HG02759 (cell line): ENCODE measurements around the gene NOP9.
"Not testable (repeated sequence)": the region's sequence is repeated elsewhere in the genome, so short reads cannot be mapped to it uniquely, and the experiment has no call there.

Source experiments
- ATAC-seq: cut with Tn5 transposase; IDR thresholded peaks from one replicate; pipeline ENCODE4 v1.9.1; 2021; ENCODE audit warnings: mild to moderate bottlenecking, moderate library complexity; ENCODE audit not compliant: unreplicated experiment

Gene NOP9

GRCh38 chr14:24323341-24323740, 23.7 kb downstream of the NOP9 start:
- no peak for ATAC-seq

- no peak for ATAC-seq
Observed at GRCh38 chr14:24324024-24324423, 24.4 kb downstream of the NOP9 start.

GRCh38 chr14:24325041-24325530, 25.4 kb downstream of the NOP9 start:
- ATAC-seq, result no peak

- no peak for ATAC-seq
Observed at GRCh38 chr14:24325963-24326362, 26.3 kb downstream of the NOP9 start.

DNA sequence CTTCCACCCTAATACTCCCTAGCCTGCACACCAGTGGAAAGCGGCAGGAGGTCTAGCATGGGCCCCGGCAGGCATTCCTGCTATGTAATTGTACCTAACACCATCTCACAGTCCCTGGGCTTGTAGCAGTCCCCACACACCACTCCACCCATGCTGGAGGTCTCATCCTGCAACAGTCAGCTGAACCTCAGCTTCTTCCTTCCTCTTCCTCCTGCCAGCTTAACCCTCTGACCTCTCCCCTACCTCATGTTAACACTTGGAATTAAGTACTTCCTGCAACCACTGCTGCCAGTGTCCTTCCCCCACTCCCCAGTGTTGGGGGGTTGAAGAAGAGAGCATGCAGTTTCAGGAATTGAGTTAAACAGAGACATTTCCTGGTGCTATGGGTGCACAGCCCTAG, 27.7 kb downstream of the NOP9 start:
- no peak for ATAC-seq

GRCh38 chr14:24327914-24328313, 28.3 kb downstream of the NOP9 start:
- ATAC-seq, result not testable (repeated sequence)

DNA sequence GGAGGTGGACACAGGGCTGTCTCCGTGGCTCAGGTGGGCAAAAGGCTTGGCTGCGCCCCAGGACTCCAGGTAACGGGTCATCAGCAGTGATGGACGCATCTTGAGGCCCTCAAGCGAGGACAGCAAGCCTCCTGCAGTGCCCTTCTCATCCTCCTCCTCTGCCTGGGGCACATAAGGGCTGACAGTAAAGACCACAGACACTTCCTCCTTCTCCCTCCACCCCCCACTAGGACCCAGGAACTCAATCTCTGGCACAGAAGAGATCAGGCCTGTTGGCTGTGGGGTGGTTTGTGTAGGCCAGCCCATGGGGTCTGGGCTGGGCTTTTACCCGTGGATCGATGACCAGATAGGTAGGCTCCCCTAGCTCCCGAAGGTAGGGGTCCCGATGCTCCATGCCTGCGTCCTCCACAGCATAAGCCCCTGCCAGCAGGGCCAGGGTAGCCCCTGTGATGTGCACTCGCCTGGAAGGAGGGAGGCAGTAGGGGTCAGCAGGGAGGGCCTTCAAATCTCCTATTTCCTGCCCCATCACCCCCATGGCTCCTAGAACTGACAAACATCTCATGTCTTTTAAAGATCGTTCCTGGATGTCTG, 29.5 kb downstream of the NOP9 start:
- no peak for ATAC-seq

DNA sequence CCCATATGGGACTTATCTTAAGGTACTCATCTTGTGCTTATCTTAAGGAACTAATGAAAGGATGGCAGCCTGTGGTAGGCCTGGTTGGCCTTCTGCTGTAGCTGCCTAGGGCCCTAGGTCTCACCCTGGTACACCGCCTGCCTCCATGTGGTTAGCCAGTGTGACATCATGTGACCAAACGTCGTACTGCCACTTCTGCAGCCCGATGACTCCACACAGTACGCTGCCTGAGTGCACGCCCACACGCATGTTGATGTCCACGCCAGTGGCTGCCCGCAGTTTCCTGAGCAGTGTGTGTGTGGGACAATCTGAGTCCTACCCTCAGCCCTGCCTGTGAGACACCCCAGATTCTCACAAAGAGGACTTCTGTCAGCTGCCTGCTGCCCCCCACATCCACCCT, 30.1 kb downstream of the NOP9 start:
- no peak for ATAC-seq

DNA sequence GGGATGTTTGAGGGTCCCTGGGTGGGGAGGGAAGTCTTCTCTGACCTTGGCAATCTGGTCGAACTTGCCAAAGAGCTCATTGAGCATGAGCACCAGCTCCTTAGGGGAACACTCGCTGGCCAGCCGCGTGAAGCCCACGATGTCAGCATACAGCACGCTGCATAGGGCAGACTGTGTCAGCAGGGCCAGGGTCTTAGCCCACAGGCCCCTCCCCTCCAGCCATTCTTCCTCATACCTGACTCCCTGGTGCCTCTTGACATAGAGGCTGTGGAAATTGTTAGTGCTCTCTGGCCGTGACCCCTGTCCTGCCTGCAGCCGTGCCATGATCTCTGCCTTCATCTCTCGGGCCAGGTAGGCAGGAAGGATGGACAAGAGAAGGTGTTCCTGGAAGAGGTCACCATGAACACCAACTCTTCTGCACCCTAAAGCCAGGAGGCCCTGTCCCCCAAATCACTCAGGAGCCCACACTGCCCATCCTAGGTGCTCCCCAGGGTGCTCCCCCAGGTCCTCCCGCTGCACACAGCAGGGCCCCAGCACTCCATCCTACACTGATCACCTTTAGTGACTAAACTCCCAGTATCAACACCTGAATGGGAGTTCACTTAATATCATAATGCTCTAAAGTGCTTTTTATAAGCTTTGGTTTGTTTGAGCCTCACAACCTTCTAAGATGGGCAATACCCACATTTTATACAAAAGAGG, 31.5 kb downstream of the NOP9 start:
- no peak for ATAC-seq

DNA sequence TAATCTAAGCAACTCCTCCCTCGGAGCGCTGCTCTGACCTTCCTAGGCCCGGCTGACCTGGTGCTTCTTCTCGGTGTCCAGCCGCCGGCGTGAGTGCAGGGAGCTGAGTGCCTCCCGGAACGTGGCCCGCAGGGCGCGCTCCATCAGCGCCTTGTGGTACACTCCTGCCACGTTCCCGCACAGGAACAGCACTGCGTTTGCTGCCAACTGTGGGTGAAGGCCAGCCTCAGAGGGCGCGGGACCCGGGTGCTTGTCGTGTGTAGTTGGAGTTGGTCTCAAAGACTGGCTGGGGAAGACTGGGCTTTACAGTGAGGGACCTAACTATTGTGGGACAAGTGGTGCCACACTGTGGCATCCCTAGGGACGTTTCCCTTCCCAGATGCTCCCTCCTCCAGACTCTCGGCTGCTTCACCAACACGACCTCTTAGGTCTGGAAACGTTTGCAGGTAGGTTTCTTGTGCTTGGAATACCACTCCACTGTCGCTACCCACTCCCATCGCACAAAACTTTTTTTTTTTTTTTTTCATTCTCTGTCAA, 32.1 kb downstream of the NOP9 start:
- no peak for ATAC-seq

DNA sequence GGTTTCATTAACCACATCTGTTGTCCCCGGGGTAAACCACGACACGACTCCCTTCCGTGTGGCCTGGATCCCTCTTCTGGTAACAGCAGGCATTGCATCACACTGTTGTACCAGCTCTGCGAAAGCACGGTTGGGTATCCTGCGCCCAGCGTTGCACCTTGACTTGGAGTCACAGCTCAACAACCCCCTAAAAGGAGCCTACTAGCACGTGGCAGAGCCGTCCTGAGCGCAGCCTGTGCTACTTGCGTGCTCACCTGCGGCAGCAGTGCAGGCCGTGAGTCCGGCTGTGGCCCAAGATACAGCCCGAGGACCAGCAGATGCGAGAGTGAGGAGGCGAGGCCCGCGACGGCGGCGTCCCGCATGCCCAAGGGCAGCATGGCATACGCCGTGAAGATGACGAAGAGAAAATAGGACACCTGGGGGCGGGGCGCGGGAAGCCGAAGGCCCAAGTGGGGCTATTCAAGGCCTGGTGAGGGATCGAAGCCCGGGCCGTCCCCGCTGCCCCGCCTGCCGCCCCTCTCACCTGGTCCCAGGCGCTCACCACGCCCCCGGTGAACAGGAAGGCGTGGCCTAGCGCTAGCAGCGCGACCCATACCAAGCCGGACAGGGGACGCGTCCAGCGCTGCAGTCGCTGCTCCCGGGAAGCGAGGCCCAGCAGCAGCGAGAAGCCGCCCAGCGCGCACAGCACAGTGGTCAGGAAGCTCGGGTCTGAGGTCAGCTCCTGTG, 32.8 kb downstream of the NOP9 start:
- peak; percentile 87 for ATAC-seq

DNA sequence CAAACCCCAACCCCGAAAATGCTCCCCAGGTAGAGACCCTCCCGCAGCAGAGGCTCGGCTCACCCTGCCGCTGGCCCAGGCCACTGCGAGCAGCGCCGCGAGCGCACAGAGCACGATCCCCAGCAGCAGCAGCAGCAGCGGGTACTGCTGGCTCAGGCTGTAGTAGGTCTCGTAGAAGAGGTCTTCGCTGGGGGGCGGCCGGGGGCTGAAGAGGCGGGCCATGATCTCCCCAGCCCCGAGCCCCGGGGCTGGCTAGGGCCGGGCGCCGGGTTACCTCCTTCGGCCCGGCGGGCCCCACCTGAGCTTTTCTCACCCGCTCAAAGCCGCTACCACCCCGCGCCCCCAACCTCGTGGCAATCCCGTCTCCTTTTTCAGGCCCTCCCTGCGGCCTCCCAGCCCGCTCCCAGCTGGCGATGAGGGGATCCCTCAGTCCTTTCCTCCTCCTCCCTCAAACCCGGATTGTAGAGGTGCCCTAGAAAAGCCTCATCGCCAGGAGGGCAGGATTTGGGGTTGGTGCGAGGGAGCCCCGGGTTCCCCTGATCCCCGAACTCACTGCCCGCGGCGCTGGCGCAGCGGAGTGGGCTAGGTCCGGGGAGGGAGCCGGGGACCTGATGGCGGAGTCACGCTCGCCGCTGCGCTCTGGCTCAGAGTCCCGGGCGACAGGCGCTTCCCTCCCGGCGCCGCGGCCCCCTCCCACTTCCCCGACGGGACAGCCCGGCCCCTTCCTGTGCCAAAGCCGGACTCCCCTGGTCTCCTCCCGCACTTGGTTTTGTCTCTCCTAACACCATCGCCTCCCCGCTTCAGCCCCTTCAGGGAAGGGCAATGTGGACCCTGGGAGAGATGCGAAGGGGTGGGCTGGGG, 35.0 kb downstream of the NOP9 start, which contains the start of gene ADCY4:
Gene ADCY4 (minus strand): TSS at position 641 of the 861 bp plus-strand sequence. CDS start 419 bp downstream, at position 222.
- ATAC-seq, result no peak

DNA sequence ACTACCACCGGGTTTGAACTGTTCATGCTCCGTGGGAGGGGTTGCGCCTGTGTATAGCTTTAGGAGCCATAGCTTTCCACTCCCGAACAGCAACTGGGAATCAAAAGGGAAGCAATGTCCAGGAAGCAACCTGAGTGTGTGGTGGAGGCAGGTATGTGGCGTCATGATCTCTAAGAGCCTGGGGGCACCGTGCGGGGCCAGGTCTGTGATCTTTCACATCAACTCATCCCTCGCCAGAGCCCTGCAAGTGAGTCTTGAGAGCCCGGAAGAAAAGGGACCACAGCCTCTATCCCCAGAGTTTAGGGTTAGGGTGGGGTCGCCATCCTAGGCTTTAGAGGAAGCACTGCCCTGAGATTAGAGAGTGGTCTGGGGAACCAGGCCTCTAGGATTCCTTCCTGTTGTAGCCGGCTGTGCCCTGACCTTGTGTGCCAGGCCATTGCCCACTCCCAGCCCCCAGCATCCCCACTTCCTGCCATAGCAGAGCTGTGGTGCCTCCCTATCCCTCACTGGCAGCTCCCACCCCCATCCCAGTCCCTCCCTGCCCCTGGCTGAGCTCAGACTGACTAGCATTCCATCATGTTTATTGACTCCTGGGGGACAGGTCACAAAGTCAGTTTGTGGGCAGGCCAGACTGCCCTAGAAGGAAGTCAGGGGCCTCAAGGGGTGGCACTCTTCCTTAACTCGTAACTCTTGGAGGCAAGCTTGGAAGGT, 36.0 kb downstream of the NOP9 start:
- ATAC-seq, result no peak

GRCh38 chr14:24337144-24337823, 37.6 kb downstream of the NOP9 start:
- ATAC-seq, result no peak

DNA sequence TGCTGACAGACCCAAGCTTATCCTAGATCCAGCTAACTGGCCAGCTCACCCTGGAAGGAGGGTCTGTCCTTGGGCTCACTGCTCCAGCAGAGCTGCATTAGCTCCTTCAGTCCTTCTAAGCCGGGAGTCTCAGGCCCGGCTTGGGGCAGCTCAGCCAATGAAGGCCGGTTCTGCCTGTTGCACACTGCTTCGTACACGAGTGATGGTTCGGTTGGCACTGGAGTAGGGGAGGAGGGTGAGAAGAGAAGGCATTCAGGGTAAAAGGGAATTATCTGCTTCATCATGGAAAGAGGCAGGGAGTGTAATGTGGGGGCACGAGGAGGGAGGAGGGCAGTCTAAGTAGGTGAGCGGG, 38.1 kb downstream of the NOP9 start:
- ATAC-seq, result no peak

GRCh38 chr14:24338843-24339242, 39.2 kb downstream of the NOP9 start:
- ATAC-seq, result no peak

GRCh38 chr14:24339284-24340151, 39.9 kb downstream of the NOP9 start, which contains the start of gene RIPK3:
RIPK3 (minus strand) TSS chr14:24339991; CDS start chr14:24339826, 165 bp downstream.
- peak; percentile 89 for ATAC-seq

- no peak for ATAC-seq
Observed at GRCh38 chr14:24340606-24341005, 41.0 kb downstream of the NOP9 start.
